HepG2 (cell line): ENCODE measurements around the gene VCPKMT. TPM values are rescaled to one million over a fixed set of nuclear protein-coding genes. Genes with fewer than 3 reads are reported as not detected.

Experiments used
- ESRRA ChIP-seq: sonication (generic); formaldehyde crosslinking; IDR thresholded peaks from 2 replicates; pipeline ENCODE4 v1.5.1; 2020; ENCODE audit warnings: mild to moderate bottlenecking, low read depth, missing genetic modification reagents
- FOSL2 ChIP-seq: sonication (generic); formaldehyde crosslinking; IDR thresholded peaks from 2 replicates; pipeline ENCODE4 v1.4.0; 2020; ENCODE audit warnings: missing genetic modification reagents
- HMGXB4 ChIP-seq, 2 experiments: sonication (generic) in 1 of 2; formaldehyde crosslinking in 1 of 2; IDR thresholded peaks; 2 replicates each; pipeline versions ENCODE4 v1.4.0 to v1.6.1; 2018 to 2020; ENCODE audit warnings: missing genetic modification reagents in 2 of 2, borderline replicate concordance in 1 of 2, low read depth in 1 of 2, mild to moderate bottlenecking in 1 of 2, missing biosample characterization in 1 of 2
- KIAA2018 ChIP-seq: sonication (generic); formaldehyde crosslinking; IDR thresholded peaks from 2 replicates; pipeline ENCODE4 v1.5.0; 2020; ENCODE audit warnings: mild to moderate bottlenecking, missing genetic modification reagents, borderline replicate concordance
- LBX2 ChIP-seq: sonication (generic); formaldehyde crosslinking; IDR thresholded peaks from 2 replicates; pipeline ENCODE4 v1.5.0; 2020; ENCODE audit warnings: missing genetic modification reagents, mild to moderate bottlenecking, borderline replicate concordance
- PLSCR1 ChIP-seq: sonication (generic); formaldehyde crosslinking; IDR thresholded peaks from 2 replicates; pipeline ENCODE4 v1.5.0; 2020; ENCODE audit warnings: missing genetic modification reagents, mild to moderate bottlenecking, borderline replicate concordance
- PREB ChIP-seq: sonication (generic); formaldehyde crosslinking; IDR thresholded peaks from 2 replicates; pipeline ENCODE4 v1.4.0; 2020; ENCODE audit warnings: missing genetic modification reagents
- SP2 ChIP-seq: sonication (generic); formaldehyde crosslinking; IDR thresholded peaks from 2 replicates; pipeline ENCODE4 v1.5.1; 2020; ENCODE audit warnings: mild to moderate bottlenecking, missing genetic modification reagents
- ZBTB14 ChIP-seq: sonication (generic); formaldehyde crosslinking; IDR thresholded peaks from 2 replicates; pipeline ENCODE4 v1.4.0; 2020; ENCODE audit warnings: missing genetic modification reagents
- ZBTB3 ChIP-seq: sonication (generic); formaldehyde crosslinking; IDR thresholded peaks from 2 replicates; pipeline ENCODE4 v1.4.0; 2020; ENCODE audit warnings: low read depth, mild to moderate bottlenecking, moderate library complexity, missing genetic modification reagents, borderline replicate concordance
- ZFP1 ChIP-seq: IDR thresholded peaks from 2 replicates; pipeline ENCODE4 v1.6.1; 2016
- ZNF264 ChIP-seq: sonication (generic); formaldehyde crosslinking; IDR thresholded peaks from 2 replicates; pipeline ENCODE4 v1.4.0; 2020; ENCODE audit warnings: missing genetic modification reagents
- ZNF329 ChIP-seq: sonication (generic); formaldehyde crosslinking; IDR thresholded peaks from 2 replicates; pipeline ENCODE4 v1.9.0; 2021; ENCODE audit warnings: low read depth, mild to moderate bottlenecking, missing genetic modification reagents
- ZNF496 ChIP-seq: sonication (generic); formaldehyde crosslinking; IDR thresholded peaks from 2 replicates; pipeline ENCODE4 v1.8.1; 2023; ENCODE audit warnings: mild to moderate bottlenecking, moderate library complexity, missing genetic modification reagents; ENCODE audit not compliant: insufficient replicate concordance
- polyA plus RNA-seq, 8 experiments: library from polyadenylated mRNA; depleted of rRNA in 3 of 8; stranded (reverse) in 7 of 8; unstranded in 1 of 8; fragments of >200 nt; fragmentation: Illumina TruSeq in 4 of 8; extraction: Trizol in 4 of 8; gene quantifications; 2 replicates each; pipeline versions ENCODE4 v1.2.1 to v1.2.3, GENCODE V29; 2011 to 2016; ENCODE audit warnings: low read depth in 4 of 8, missing spikeins in 1 of 8, mixed read lengths in 1 of 8; ENCODE audit not compliant: insufficient read depth in 1 of 8
- total RNA-seq, 5 experiments: library from RNA; depleted of rRNA; stranded (reverse); fragments of >200 nt; fragmentation: Illumina TruSeq; extraction: Trizol; gene quantifications; 2 replicates each; pipeline ENCODE4 v1.2.3, GENCODE V29; 2016; ENCODE audit warnings: low read depth in 1 of 5

Gene VCPKMT
- total and polyA plus RNA-seq, 2 of the 13 experiments (the other 11 are each of a cell fraction or from before 2014, with no cell fraction given): 3.9 to 5.4 TPM

GRCh38 chr14:50067723-50068495 lies 48.5 kb downstream of the VCPKMT start (continued):
- no peak for TF ChIP-seq ZBTB14 (CRISPR knock-in tag)
- TF ChIP-seq LBX2 (CRISPR knock-in tag): no peak
- TF ChIP-seq KIAA2018 (CRISPR knock-in tag): no peak
- TF ChIP-seq ZBTB3: no peak
- TF ChIP-seq ZNF264: no peak
- no peak for TF ChIP-seq PREB
- TF ChIP-seq HMGXB4 (CRISPR knock-in tag; IDR thresholded peaks at IDR 0.05; ENCODE audit: borderline replicate concordance in 1 of 2, low read depth in 1 of 2): 0 out of 4 replicates have a peak, but pooled peaks of 1 of the 2 experiments have one; percentile 23
- no peak for TF ChIP-seq PLSCR1 (CRISPR knock-in tag)
- no peak for TF ChIP-seq ZNF329 (CRISPR knock-in tag)
- peak; percentile 82 for TF ChIP-seq FOSL2 (CRISPR knock-in tag)
- no peak for TF ChIP-seq ZFP1 (CRISPR knock-in tag)
- TF ChIP-seq ZNF496 (CRISPR knock-in tag): no peak
- no peak for TF ChIP-seq ESRRA (CRISPR knock-in tag)
- TF ChIP-seq SP2 (CRISPR knock-in tag): no peak
